GM21526 (cell line): ENCODE data around the gene CDC42EP3.

ENCODE experiments used
- ATAC-seq: cut with Tn5 transposase; IDR thresholded peaks from one replicate; pipeline ENCODE4 v1.9.1; 2021; ENCODE audit warnings: moderate library complexity; ENCODE audit not compliant: unreplicated experiment, low FRiP score

The CDC42EP3 gene, protein sequence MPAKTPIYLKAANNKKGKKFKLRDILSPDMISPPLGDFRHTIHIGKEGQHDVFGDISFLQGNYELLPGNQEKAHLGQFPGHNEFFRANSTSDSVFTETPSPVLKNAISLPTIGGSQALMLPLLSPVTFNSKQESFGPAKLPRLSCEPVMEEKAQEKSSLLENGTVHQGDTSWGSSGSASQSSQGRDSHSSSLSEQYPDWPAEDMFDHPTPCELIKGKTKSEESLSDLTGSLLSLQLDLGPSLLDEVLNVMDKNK

GRCh38 chr2:37671009-37671815, at the start of gene CDC42EP3:
Gene CDC42EP3 (minus strand): TSS chr2:37671642. CDS start chr2:37646587, 25,055 bp downstream.
- ATAC-seq: peak; percentile 41

GRCh38 chr2:37721201-37721560, 49.7 kb upstream of the CDC42EP3 start:
- ATAC-seq: no peak

- no peak for ATAC-seq
These were observed 49.2 kb upstream of the CDC42EP3 start for GRCh38 chr2:37720533-37721200.

GRCh38 chr2:37718515-37719161, 47.2 kb upstream of the CDC42EP3 start:
- no peak for ATAC-seq

DNA sequence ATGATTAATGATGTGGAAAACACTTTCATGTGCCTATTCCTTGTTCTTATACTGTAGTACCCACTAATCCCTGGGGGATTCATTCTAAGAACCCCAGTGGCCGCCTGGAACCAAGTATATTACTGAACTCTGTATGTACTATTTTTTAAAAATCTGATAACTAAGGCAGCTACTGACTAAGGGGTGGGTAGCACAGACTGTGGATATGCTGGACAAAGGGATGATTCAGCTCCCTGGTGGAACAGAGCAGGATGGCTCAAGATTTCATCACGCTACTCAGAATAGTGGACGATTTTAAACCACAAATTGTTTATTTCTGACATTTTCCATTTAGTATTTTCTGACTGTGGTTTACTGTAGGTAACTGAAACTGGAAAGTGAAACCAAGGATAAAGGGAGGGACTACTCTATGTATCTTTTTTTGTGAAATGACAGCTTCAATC, 41.8 kb upstream of the CDC42EP3 start:
- no peak for ATAC-seq

DNA sequence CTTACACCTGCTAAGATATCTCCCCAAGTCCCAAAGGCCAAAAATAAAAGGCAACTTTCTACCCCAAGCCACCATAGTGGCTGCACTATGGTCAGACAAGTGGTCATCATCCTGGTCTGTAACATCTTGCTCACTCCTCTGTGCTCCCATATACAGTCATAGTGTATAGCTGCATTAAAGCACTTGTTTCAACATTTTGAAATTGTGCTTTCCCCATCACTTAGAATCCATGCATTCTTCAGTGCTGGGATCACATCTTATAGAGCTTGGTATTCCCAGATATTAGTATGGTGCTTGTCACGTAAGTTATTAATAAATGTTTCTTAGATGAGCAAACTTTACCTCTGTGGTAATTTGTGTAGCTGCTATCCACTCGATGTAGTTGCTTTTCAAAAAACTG, 40.4 kb upstream of the CDC42EP3 start:
- ATAC-seq: no peak

DNA sequence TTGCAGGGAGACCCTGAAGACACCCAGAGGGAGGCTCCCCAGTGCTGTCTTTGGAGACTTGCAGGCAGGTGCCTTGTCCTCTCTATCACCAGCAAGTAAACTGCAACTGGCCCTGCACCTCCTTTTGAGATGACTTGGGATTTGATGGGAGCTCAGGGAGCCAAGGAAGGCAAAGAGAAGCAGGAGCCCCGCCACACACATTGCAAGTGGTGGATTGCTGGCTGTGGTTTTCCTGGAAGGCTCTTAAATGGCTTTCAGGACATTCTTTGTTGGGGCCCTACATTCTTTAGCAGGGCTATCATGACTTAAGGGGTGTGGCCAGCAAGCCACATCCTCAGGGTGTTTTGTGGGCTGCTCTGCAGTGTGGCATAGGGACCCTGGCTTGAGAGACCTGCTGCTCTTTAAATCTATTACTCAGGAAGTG, 39.9 kb upstream of the CDC42EP3 start:
- peak; percentile 49 for ATAC-seq

DNA sequence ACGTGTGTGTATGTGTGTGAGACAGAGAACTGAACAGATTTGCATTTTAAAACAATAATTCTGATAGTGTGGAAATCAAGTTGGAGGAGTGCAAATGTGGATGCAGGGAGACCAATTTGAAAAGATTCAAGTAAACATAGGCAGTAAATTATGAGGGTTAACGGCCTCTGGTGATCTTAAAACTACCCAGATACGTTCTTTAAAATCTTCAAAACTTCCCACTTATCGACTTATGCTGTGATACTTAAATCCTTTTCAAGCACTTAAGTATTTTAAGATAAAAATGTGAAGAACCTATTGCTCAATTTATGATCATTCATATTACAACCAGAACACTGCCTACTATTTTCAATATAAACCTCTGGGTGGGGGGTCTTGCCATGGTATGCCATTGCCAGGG, 37.7 kb upstream of the CDC42EP3 start:
- no peak for ATAC-seq

GRCh38 chr2:37708146-37708545, 36.7 kb upstream of the CDC42EP3 start:
- no peak for ATAC-seq

DNA sequence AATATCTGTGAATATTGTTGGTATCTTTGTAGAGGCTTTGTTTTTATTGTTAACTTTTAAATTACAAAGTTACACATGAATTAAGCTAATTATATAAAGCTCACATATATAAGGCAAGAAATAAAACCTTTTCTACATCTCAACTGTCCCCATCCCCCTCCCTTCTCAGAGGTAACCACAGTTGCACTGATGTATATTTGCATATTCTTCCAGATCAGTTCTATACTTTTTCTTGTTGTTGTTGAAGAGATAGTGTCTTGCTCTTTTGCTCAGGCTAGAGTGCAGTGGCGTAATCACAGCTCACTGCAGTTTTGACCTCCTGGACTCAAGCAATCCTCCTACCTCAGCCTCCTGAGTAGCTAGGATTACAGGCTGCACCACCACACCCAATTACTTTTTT, 36.0 kb upstream of the CDC42EP3 start:
- no peak for ATAC-seq

DNA sequence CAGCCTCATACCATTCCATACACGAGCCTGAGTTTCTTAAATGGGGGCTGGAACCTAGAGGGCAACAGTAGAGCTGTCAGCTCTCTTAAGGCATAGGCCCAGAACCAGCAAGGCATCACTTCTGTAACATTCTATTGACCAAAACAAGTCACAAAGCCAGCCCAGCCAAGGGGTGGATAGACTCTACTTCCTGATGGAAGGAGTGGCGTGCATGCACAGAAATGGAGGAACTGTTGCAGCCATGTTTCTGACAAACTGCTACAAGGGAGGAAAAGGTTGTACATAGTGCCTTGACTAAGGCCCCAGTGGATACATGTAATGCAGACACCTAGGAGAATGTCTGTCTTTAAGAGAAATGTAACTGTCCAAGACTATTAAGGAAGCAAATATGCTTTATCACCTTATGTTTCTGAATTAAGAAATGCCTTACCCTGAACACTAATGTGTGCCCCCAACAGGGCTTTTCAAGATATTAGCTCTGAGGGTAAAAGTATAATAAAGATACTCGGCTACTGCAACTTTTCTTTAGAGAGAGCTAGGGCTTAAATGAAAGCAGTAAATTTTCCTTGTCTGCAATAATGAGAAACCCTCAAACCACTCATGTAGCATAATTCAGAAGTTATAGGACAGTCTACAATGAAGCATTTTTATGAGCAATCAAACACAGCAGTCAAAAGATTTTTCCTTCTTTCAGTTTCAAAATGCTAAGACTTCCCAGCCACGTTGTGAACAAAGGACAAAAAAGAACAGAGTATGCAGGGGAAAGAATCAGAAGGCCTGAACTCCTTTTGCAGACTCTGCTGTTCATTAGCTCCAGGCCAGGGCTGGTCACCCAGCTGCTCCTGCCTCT, 35.1 kb upstream of the CDC42EP3 start:
- no peak for ATAC-seq

GRCh38 chr2:37705191-37705590, 33.7 kb upstream of the CDC42EP3 start:
- no peak for ATAC-seq

- no peak for ATAC-seq
These were observed 27.6 kb upstream of the CDC42EP3 start for GRCh38 chr2:37698931-37699481.

- no peak for ATAC-seq
These were observed 23.9 kb upstream of the CDC42EP3 start for GRCh38 chr2:37695336-37695735.

GRCh38 chr2:37692711-37693110, 21.3 kb upstream of the CDC42EP3 start:
- no peak for ATAC-seq

GRCh38 chr2:37689751-37690150, 18.3 kb upstream of the CDC42EP3 start:
- ATAC-seq: no peak

DNA sequence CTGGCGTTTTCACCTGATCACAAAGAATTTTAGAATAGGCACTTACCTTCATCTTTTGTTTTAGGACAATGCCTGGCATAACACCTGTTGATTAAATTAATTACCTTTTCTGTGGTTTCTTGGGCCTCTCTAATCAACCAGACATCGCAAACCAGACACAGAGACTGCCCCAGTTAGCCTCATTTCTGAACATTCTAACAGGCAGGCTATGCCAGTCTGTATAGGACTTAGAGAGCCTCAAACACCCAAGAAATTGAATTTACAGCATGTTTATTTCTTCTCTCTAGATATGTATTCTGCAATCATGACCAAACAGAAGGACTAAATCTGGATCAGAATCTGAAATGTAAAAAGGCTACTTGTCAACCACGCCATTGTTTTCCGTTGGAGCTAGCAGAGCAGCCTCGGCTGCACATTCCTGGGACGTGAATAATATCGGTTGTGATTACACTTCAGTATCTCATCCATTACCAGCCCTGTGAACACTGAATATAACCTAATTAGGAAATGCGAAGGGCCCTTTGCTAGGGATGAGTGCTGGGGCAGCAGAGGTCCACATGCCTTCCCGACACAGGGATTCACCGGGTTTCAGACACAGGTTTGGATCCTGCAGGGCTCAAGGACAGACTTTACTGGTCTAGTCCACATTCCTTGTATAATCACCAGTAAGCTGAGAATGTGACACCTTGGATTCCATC, 17.5 kb upstream of the CDC42EP3 start:
- no peak for ATAC-seq

DNA sequence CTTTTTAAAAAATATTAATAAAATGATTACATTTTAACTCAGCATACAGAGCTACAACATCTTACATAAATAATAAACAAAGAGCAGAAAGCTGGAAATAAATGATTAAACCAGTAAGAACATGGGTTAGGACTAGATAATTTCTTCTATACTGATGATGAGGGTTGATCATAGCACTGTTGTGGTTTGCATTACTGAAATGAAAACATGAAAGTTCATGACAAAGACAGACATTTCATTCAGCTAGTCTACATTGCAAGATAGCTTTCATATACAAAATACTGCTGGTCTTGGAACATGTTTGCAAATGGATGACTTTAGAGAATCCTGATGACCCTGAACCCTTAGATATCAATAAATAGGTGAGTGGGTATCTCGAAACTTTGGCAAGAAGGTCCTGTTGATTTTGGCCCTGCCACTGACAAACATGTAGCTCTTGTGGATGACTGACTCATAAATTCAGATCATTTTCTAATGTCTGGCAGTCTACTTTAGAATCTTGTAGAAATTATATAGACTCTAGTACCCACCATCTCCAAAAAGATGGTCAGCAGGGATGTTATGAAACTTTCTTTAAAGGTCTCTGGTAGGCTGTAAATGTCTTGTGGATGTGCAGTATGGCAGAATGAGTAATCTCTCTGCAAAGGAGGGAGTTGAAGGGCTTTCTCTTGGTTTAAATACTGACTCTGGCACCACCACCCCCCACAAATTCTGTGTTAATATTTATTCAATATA, 15.5 kb upstream of the CDC42EP3 start:
- no peak for ATAC-seq

- no peak for ATAC-seq
These were observed 13.4 kb upstream of the CDC42EP3 start for GRCh38 chr2:37684809-37685208.
